Common myeloid progenitor, CD34-positive (primary cell): ENCODE results near the gene UMODL1.

ENCODE experiments used
- CTCF ChIA-PET: fragments of 350-600 bp; sonication (Branson Sonifier 250); formaldehyde crosslinking; loops from one replicate; lab custom pipeline; 2021; ENCODE audit warnings: antibody characterized with exemption; lab: Charles Lee
- POLR2A ChIA-PET: fragments of 350-600 bp; sonication (Branson Sonifier 250); formaldehyde crosslinking; loops from one replicate; lab custom pipeline; 2021; ENCODE audit warnings: antibody characterized with exemption; lab: Charles Lee
- DNase-seq, 3 donors: peaks; one replicate each; pipeline versions ENCODE4 v3.0.0 to v3.0.0-alpha.2; 2013
- H3K27ac ChIP-seq, 2 experiments: 1 replicate in 1 of 2; 2 replicates in 1 of 2; pipeline ENCODE4 v1.7.0; 2013; ENCODE audit warnings: inconsistent platforms in 2 of 2, low read length in 2 of 2, mild to moderate bottlenecking in 2 of 2, low read depth in 1 of 2, moderate library complexity in 1 of 2; ENCODE audit not compliant: severe bottlenecking in 2 of 2, insufficient read depth in 1 of 2, poor library complexity in 1 of 2
- H3K27me3 ChIP-seq, 5 experiments: replicated peaks in 2 of 5; 1 replicate in 3 of 5; 2 replicates in 2 of 5; pipeline versions ENCODE4 v1.6.1 to v1.7.0; 2013; ENCODE audit warnings: low read length in 4 of 5, mild to moderate bottlenecking in 2 of 5, moderate library complexity in 2 of 5, inconsistent platforms in 1 of 5; ENCODE audit not compliant: insufficient read depth in 5 of 5, control insufficient read depth in 4 of 5
- H3K36me3 ChIP-seq, 4 experiments: 1 replicate in 2 of 4; 2 replicates in 2 of 4; pipeline versions ENCODE4 v1.6.1 to v1.7.0; 2013; ENCODE audit warnings: low read length in 3 of 4, control low read depth in 1 of 4, mild to moderate bottlenecking in 1 of 4; ENCODE audit not compliant: control insufficient read depth in 4 of 4, insufficient read depth in 4 of 4
- H3K4me1 ChIP-seq, 4 experiments: 1 replicate in 3 of 4; 2 replicates in 1 of 4; pipeline versions ENCODE4 v1.6.1 to v1.7.1; 2013; ENCODE audit warnings: low read length in 3 of 4, mild to moderate bottlenecking in 3 of 4, control low read depth in 1 of 4, inconsistent platforms in 1 of 4, moderate library complexity in 1 of 4; ENCODE audit not compliant: control insufficient read depth in 4 of 4, insufficient read depth in 4 of 4; ENCODE audit errors: control extremely low read depth in 1 of 4
- H3K4me3 ChIP-seq, 7 experiments: 1 replicate in 4 of 7; 2 replicates in 3 of 7; pipeline versions ENCODE4 v1.5.1 to v1.7.0; 2013; ENCODE audit warnings: mild to moderate bottlenecking in 7 of 7, low read length in 6 of 7, moderate library complexity in 6 of 7, inconsistent platforms in 2 of 7, low read depth in 2 of 7, control low read depth in 1 of 7; ENCODE audit not compliant: insufficient read depth in 4 of 7, control insufficient read depth in 1 of 7; ENCODE audit errors: extremely low read depth in 1 of 7
- H3K9me3 ChIP-seq, 5 experiments: 1 replicate in 4 of 5; 2 replicates in 1 of 5; pipeline versions ENCODE4 v1.6.1 to v1.7.1; 2013; ENCODE audit warnings: low read length in 4 of 5, mild to moderate bottlenecking in 2 of 5, inconsistent platforms in 1 of 5, low read depth in 1 of 5, moderate library complexity in 1 of 5; ENCODE audit not compliant: control insufficient read depth in 4 of 5, insufficient read depth in 2 of 5; ENCODE audit errors: control extremely low read depth in 1 of 5
- WGBS: methylation state at CpG from one replicate; pipeline ENCODE4 v1.1.5; 2013; ENCODE audit not compliant: insufficient coverage; 5-methylcytosine and 5-hydroxymethylcytosine counted together

Gene UMODL1

DNA sequence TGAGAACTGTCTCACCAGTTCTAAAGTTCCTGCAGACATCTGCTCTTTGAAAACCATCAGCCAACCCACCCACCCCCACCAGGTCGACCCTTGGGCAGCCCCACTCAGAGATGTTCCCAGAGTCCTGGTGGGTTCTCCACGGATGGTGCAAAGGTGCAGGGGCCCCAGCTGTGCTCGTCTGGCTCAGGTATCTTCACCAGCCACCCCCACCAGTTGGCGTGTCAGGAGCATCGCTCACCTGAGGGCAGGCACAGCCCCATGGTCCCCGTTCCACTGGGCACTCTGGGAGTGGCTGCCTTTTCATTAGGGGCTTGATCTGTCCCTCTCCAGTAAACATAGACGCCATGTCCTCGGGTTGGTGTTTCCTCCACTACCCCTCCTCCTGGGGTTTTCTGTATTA is 70.5 kb downstream of the UMODL1 start:
- Histone ChIP-seq H3K9me3 (no peaks in the 10 kb centered on the region), H3K27me3 (no peaks in the 10 kb centered on the region), H3K36me3 (no peaks in the 10 kb centered on the region), H3K27ac (no peak overlapping the region), H3K4me1 (peaks cover 0 to 21% (median 12%) of the 10 kb centered on the region in 4 experiments), H3K4me3 (no peak overlapping the region)
- ChIA-PET POLR2A (no interaction called here), CTCF (no interaction called here)
- DNase-seq, result no peak
- WGBS, result 100% methylated on average over 7 of the region's 8 CpGs

DNA sequence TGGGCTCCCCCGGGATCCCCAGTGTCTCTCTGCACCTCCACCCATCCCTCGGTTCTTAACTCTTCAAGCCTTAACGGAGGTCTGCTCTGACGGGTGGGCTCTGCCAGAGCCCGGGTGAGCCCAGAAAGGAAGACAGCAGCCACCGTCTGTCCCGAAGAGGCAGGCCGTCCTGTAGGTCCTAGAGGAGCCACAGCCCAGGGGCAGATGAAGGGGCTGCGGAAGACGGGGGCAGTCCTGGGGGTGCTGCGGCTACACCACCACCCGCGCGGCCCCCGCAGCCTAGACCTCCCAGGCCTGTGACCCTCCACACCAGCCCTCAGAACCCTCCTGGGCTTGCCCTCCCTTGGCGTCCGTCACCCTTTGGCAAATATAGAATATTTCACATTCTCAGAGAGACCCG is 71.0 kb downstream of the UMODL1 start:
- 94% methylated on average over 13 of the region's 18 CpGs for whole genome bisulfite sequencing
- H3K4me1 ChIP-seq, result peaks cover 0 to 21% (median 12%) of the 10 kb centered on the region in 4 experiments
- no peaks in the 10 kb centered on the region for H3K9me3 ChIP-seq
- H3K4me3 ChIP-seq, result no peak overlapping the region
- no peak for DNase-seq
- no peaks in the 10 kb centered on the region for H3K36me3 ChIP-seq
- POLR2A ChIA-PET, result no interaction called here
- H3K27me3 ChIP-seq, result no peaks in the 10 kb centered on the region
- no peak overlapping the region for H3K27ac ChIP-seq
- CTCF ChIA-PET, result interaction anchor here (1.3 to 1.7 kb wide), 2 partner anchors 14 to 21 kb away, joined by 3 to 6 read pairs; no protein-coding TSS in a partner anchor

DNA sequence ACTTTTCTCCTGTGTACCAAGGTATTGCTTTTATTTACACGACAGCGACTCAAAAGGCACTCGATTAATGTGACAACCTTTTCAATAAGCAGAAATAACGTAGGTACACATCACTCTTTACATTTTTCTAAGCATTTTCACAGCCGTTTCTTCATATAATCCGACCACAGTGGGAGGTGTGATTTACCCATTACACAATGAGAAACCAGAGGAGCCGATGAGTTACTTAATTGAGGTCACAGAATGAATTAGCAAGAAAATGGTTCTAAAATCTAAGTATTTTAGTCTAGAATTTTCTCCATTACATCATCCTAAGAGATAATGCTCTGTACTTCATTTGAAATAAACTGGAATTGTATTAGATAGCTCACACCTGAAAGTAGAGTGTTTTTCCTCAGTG is 71.5 kb downstream of the UMODL1 start:
- Histone ChIP-seq H3K36me3 (no peaks in the 10 kb centered on the region), H3K4me1 (peaks cover 0 to 21% (median 12%) of the 10 kb centered on the region in 4 experiments), H3K9me3 (no peaks in the 10 kb centered on the region), H3K27ac (no peak overlapping the region), H3K4me3 (no peak overlapping the region), H3K27me3 (no peaks in the 10 kb centered on the region)
- CTCF ChIA-PET, result interaction anchor here (1.3 to 1.7 kb wide), 3 partner anchors 14 to 22 kb away, joined by 3 to 6 read pairs (median 3); no protein-coding TSS in a partner anchor
- DNase-seq, result no peak
- WGBS, result no CpG with 5 or more reads among the region's 7 CpGs
- POLR2A ChIA-PET, result no interaction called here

DNA sequence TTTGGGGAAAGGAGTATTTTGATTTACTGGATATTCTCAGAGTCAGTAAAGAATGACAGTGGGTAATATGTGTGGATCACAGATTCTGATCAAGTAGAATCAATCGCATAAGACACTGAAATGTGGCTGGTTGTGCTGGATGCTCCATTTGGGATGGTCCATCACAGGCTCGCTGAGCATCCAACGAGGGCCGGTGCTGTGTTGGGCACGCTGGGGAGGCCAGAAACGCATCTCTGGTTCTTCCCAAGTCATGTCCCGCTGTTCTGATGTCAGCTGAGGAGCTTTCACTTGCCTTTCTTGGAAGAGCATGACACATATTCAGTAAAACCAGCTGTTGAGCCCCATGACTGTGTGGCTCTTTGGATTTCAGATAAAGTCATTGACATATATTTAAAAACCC is 72.0 kb downstream of the UMODL1 start:
- ChIA-PET CTCF (interaction anchor here (0.8 to 1.7 kb wide), 4 partner anchors 9 to 23 kb away, joined by 3 to 6 read pairs (median 4); no protein-coding TSS in a partner anchor), POLR2A (no interaction called here)
- no peaks in the 10 kb centered on the region for H3K27me3 ChIP-seq
- 99% methylated on average over 7 of the region's 7 CpGs for WGBS
- no peak overlapping the region for H3K27ac ChIP-seq
- DNase-seq, result no peak
- no peak overlapping the region for H3K4me3 ChIP-seq
- H3K9me3 ChIP-seq, result no peaks in the 10 kb centered on the region
- H3K4me1 ChIP-seq, result peaks cover 0 to 21% (median 12%) of the 10 kb centered on the region in 4 experiments
- H3K36me3 ChIP-seq, result no peaks in the 10 kb centered on the region

DNA sequence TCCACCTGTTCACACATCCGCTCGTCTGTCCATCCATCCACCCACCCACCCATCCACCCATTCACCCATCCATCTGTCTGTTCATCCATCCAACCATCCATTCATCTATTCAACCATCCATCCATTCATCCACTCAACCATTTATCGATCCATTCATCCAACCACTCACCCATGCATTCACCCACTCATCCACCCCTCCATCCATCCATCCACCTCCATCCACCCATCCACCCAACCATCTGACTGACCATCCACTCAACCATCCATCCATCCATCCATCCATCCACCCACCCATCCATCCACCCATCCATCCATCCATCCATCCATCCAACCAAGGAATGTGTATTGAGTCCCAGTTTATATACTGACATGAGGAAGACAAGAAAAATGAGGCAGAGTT is 73.1 kb downstream of the UMODL1 start:
- Histone ChIP-seq H3K27me3 (no peaks in the 10 kb centered on the region), H3K27ac (no peak overlapping the region), H3K4me1 (peaks cover 0 to 21% (median 12%) of the 10 kb centered on the region in 4 experiments), H3K36me3 (no peaks in the 10 kb centered on the region), H3K9me3 (no peaks in the 10 kb centered on the region), H3K4me3 (no peak overlapping the region)
- 95% methylated on average over 3 of the region's 3 CpGs for WGBS
- CTCF ChIA-PET, result interaction anchor here (0.5 to 5.3 kb wide), 9 partner anchors 11 to 126 kb away, joined by 3 to 53 read pairs (median 9); no protein-coding TSS in a partner anchor
- POLR2A ChIA-PET, result no interaction called here
- DNase-seq, result no peak

DNA sequence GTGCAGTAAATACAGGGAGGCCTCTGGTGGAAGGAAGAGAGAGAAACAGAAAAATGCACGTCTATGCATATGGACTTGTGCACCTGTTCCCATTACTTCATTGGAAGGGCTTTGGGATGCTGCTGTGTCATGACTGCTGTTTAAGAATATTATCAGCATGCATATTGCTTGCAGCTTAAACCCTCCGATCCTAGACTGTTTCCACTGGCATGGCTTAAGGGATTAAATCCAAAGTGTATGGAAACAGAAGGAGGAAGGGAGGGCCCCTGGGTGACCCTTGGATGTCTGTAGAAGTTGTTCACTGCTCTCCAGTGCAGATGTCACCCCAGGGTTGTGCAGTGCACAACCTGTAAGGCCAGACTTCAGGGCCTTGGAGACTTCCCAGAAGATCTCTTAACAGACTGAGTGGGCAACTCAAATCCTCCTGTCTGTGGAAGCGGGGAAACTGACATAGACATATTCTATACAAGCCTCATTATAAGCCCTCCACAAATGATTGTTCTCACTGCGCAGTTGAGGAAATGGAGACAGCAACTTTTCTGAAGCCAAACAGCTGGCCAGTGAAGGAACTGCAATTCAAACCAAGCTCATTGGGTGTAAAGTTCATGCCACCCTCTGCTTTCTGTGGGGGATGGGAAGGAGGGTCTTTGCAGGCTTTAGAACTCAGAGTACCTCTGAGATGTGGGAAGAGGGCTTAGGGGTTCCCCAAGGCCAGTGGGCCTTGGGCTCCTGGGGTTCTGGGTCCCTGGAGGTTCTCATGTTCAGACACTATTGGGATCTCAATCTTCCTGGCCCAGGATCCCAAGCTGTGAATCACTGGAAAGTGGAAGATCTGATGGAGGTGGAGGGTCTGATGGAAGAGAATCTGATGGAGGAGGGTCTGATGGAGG is 73.8 kb downstream of the UMODL1 start:
- Histone ChIP-seq H3K27me3 (no peaks in the 10 kb centered on the region), H3K9me3 (no peaks in the 10 kb centered on the region), H3K4me3 (no peak overlapping the region), H3K36me3 (no peaks in the 10 kb centered on the region), H3K4me1 (peaks cover 0 to 21% (median 12%) of the 10 kb centered on the region in 4 experiments), H3K27ac (no peak overlapping the region)
- POLR2A ChIA-PET, result interaction anchor here (0.8 to 1.1 kb wide), 3 partner anchors 19 to 193 kb away, joined by 3 to 5 read pairs (median 3); no protein-coding TSS in a partner anchor
- 81% methylated on average over 3 of the region's 4 CpGs for WGBS
- CTCF ChIA-PET, result interaction anchor here (0.5 to 5.3 kb wide), 31 partner anchors 10 to 448 kb away, joined by 3 to 53 read pairs (median 5); partner anchors contain the start of gene ABCG1
- DNase-seq, result no peak
